GM12878 (cell line): ENCODE results near the gene MORC3. TPM values are rescaled to one million over a fixed set of nuclear protein-coding genes. Genes with fewer than 3 reads are reported as not detected.

Experiments
- ATAC-seq: fragments of 200-7000 bp; cut with Tn5 transposase; 3 replicates; pipeline ENCODE4 v1.9.1; 2020; ENCODE audit warnings: mild to moderate bottlenecking, moderate library complexity
- BruUV-seq: library from RNA; stranded (reverse); fragments of 400-500 nt; replicated peaks from 2 replicates; lab custom pipeline; 2021; lab: Mats Ljungman, UMichigan
- CTCF ChIA-PET: fragments of 300-600 bp; sonication (Branson Sonifier 250); formaldehyde crosslinking; extraction: SDS; loops from one replicate; lab custom pipeline; 2021; ENCODE audit warnings: inconsistent platforms; lab: Yijun Ruan, JAX
- POLR2A ChIA-PET: fragments of 350-600 bp; formaldehyde crosslinking; extraction: SDS; loops from one replicate; lab custom pipeline; 2021; ENCODE audit warnings: inconsistent platforms; lab: Charles Lee
- RAD21 ChIA-PET: fragments of 300-600 bp; sonication (Branson Sonifier 250); formaldehyde crosslinking; loops from one replicate; lab custom pipeline; 2023; ENCODE audit warnings: antibody characterized with exemption; ENCODE audit not compliant: unreplicated experiment; lab: Charles Lee
- SMC1A ChIA-PET: fragments of 300-600 bp; sonication (Branson Sonifier 250); formaldehyde crosslinking; loops from one replicate; lab custom pipeline; 2023; ENCODE audit not compliant: unreplicated experiment, uncharacterized antibody; lab: Charles Lee
- DNase-seq: peaks from one replicate; pipeline ENCODE4 v3.0.0-alpha.2; 2011; ENCODE audit warnings: low read depth, low spot score
- FAIRE-seq: peaks from 3 replicates; lab custom pipeline; 2011; peaks lifted over from hg19 to GRCh38; lab: Jason Lieb, UNC
- H2AFZ ChIP-seq: 2 replicates; pipeline ENCODE4 v1.6.0; 2011; ENCODE audit warnings: low read depth, low read length, control low read depth; ENCODE audit not compliant: control insufficient read depth
- H3K27ac ChIP-seq: 2 replicates; pipeline ENCODE4 v1.5.1; 2011; ENCODE audit warnings: control low read depth; ENCODE audit not compliant: control insufficient read depth, insufficient read depth
- H3K27me3 ChIP-seq, 2 experiments: replicated peaks in 1 of 2; 2 replicates each; pipeline versions ENCODE4 v1.6.0 to v1.6.1; 2011; ENCODE audit warnings: low read length in 1 of 2; ENCODE audit not compliant: control insufficient read depth in 2 of 2, insufficient read depth in 2 of 2
- H3K36me3 ChIP-seq, 2 experiments: 2 replicates each; pipeline ENCODE4 v1.5.1; 2011; ENCODE audit warnings: low read length in 1 of 2; ENCODE audit not compliant: control insufficient read depth in 2 of 2, insufficient read depth in 2 of 2
- H3K4me1 ChIP-seq: 2 replicates; pipeline ENCODE4 v1.6.1; 2011; ENCODE audit warnings: mild to moderate bottlenecking, low read length, moderate library complexity, mixed read lengths; ENCODE audit not compliant: control insufficient read depth, insufficient read depth
- H3K4me2 ChIP-seq: 2 replicates; pipeline ENCODE4 v1.6.0; 2011; ENCODE audit warnings: control low read depth; ENCODE audit not compliant: control insufficient read depth, insufficient read depth
- H3K4me3 ChIP-seq: fragments of 200-600 bp; sonication (generic); 2 replicates; pipeline ENCODE4 v1.5.1; 2016
- H3K79me2 ChIP-seq: 2 replicates; pipeline ENCODE4 v1.6.0; 2011; ENCODE audit warnings: low read length; ENCODE audit not compliant: control insufficient read depth, insufficient read depth
- H3K9ac ChIP-seq: 2 replicates; pipeline ENCODE4 v1.8.0; 2011; ENCODE audit warnings: low read length, control low read depth, mixed read lengths; ENCODE audit not compliant: control insufficient read depth, insufficient read depth
- H3K9me3 ChIP-seq: replicated peaks from 3 replicates; pipeline ENCODE4 v1.5.1; 2011; ENCODE audit warnings: mild to moderate bottlenecking, low read length; ENCODE audit not compliant: control insufficient read depth, insufficient read depth
- H4K20me1 ChIP-seq: 2 replicates; pipeline ENCODE4 v1.6.0; 2011; ENCODE audit not compliant: control insufficient read depth, insufficient read depth
- IKZF1 ChIP-seq: fragments of 450-650 bp; conservative IDR thresholded peaks from 2 replicates; pipeline ENCODE4 v1.6.1; 2017; ENCODE audit warnings: antibody characterized with exemption, mild to moderate bottlenecking
- IRF4 ChIP-seq: IDR thresholded peaks from 2 replicates; pipeline ENCODE4 v1.6.1; 2011; ENCODE audit warnings: low read depth, low read length
- NR2C2 ChIP-seq: IDR thresholded peaks from 2 replicates; pipeline ENCODE4 v1.6.1; 2011; ENCODE audit warnings: borderline replicate concordance, low read depth; ENCODE audit not compliant: control insufficient read depth, insufficient read length
- POU2F2 ChIP-seq: IDR thresholded peaks from 3 replicates; pipeline ENCODE4 v1.6.1; 2011; ENCODE audit warnings: low read depth, mild to moderate bottlenecking, low read length, borderline replicate concordance
- RAD21 ChIP-seq: IDR thresholded peaks from 2 replicates; pipeline ENCODE4 v1.6.1; 2011; ENCODE audit warnings: mild to moderate bottlenecking, low read depth, low read length, moderate library complexity; ENCODE audit not compliant: insufficient read depth
- SMARCA5 ChIP-seq: fragments of 450-650 bp; IDR thresholded peaks from 2 replicates; pipeline ENCODE4 v1.6.1; 2017; ENCODE audit warnings: mild to moderate bottlenecking
- SMC3 ChIP-seq: IDR thresholded peaks from 2 replicates; pipeline ENCODE4 v1.6.1; 2011; ENCODE audit warnings: low read length, improper control_type of control experiment, borderline replicate concordance
- ZNF24 ChIP-seq: fragments of 450-650 bp; IDR thresholded peaks from 2 replicates; pipeline ENCODE4 v1.6.1; 2017; ENCODE audit warnings: antibody characterized with exemption, mild to moderate bottlenecking
- WGBS: methylation state at CpG from one replicate; pipeline ENCODE4 v1.1.6; 2016; ENCODE audit warnings: low lambda C conversion rate; ENCODE audit not compliant: insufficient replicate concordance, insufficient coverage; ENCODE audit errors: missing lambda C conversion rate; 5-methylcytosine and 5-hydroxymethylcytosine counted together
- in situ Hi-C: fragments of 300-500 bp; cut with MboI; formaldehyde crosslinking; loops from 9 replicates; pipeline ENCODE4 v1.14.3; 2018; ENCODE audit warnings: mixed read lengths
- intact Hi-C: fragments of 100-400 bp; cut with micrococcal nuclease; formaldehyde crosslinking; loops from one replicate; pipeline ENCODE4 v1.14.2; 2022; ENCODE audit not compliant: unreplicated experiment
- polyA plus RNA-seq, 11 experiments: library from polyadenylated mRNA; depleted of rRNA in 4 of 11; unstranded in 6 of 11; stranded (reverse) in 5 of 11; fragments of >200 nt; fragmentation: Nextera tagmentation in 4 of 11; fragmentation: Illumina TruSeq in 1 of 11; extraction: Ambion mirVana in 4 of 11; extraction: Trizol in 1 of 11; gene quantifications; 1 replicate in 1 of 11; 2 replicates in 10 of 11; pipeline versions ENCODE4 v1.2.1 to v1.2.3, GENCODE V29; 2011 to 2016; ENCODE audit warnings: inconsistent platforms in 2 of 11, missing spikeins in 2 of 11, low read depth in 1 of 11
- total RNA-seq, 4 experiments: library from RNA; depleted of rRNA in 3 of 4; stranded (reverse); fragments of >200 nt in 3 of 4; fragmentation: Illumina TruSeq in 1 of 4; extraction: Trizol in 1 of 4; gene quantifications; 2 replicates each; pipeline versions ENCODE4 v1.2.1 to v1.2.3, GENCODE V29; 2013 to 2021
- TF ChIP-seq, protein P1 (sequence below), 3 experiments: IDR thresholded peaks in 2 of 3; conservative IDR thresholded peaks in 1 of 3; 2 replicates each; pipeline ENCODE4 v1.5.1; 2011; ENCODE audit warnings: low read depth in 3 of 3, low read length in 3 of 3, mild to moderate bottlenecking in 3 of 3, control low read depth in 2 of 3, moderate library complexity in 2 of 3, inconsistent platforms in 1 of 3, mixed read lengths in 1 of 3; ENCODE audit not compliant: control insufficient read depth in 2 of 3, insufficient read depth in 1 of 3; ENCODE audit errors: extremely low read depth in 1 of 3
- TF ChIP-seq, protein P2 (sequence below): fragments of 450-650 bp; IDR thresholded peaks from 2 replicates; pipeline ENCODE4 v1.6.1; 2017; ENCODE audit warnings: borderline replicate concordance

The MORC3 gene
- total and polyA plus RNA-seq, 10 of the 15 experiments (the other 5 are each of a cell fraction or from before 2014, with no cell fraction given), result 5.5 to 29.9 (median 16.3) TPM

DNA sequence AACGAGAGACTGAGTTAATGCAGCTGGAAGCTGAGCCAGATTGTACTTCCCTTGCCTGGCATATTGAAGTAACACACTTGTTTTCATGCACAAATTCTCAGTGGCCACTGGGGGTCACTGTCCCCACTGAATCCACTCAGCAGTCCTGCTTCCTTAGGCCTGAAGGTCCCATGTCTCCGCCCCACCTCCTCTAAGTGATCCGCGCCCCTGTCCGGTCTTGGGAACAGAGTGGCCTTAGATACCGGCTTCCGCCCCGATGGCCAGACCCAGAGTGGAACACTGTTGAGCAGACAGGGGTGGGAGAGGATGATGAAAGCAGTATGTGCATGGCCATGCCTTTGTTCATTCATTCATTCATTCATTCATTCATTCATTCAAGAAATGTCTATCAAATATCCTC is 100.0 kb downstream of the MORC3 start:
- intact Hi-C loops, result loop anchor here (1.0 to 10.0 kb wide), 7 partner anchors 52 to 507 kb away; no protein-coding TSS in a partner anchor
- ATAC-seq (peak; percentile 93), DNase-seq (no peak), FAIRE-seq (peak; percentile 44)
- BruUV-seq, result no TSS peak
- Histone ChIP-seq H3K27ac (no peak overlapping the region), H3K27me3 (no peaks in the 10 kb centered on the region), H3K4me2 (no peak overlapping the region), H3K9ac (no peak overlapping the region), H3K4me3 (no peak overlapping the region), H3K36me3 (peaks cover 2 to 11% of the 10 kb centered on the region in 2 experiments; a peak in 3 of 4 replicates), H2AFZ (peak overlapping the region; percentile 31; the same call in 1 of the 2 replicates), H4K20me1 (no peaks in the 10 kb centered on the region), H3K79me2 (no peaks in the 10 kb centered on the region), H3K4me1 (no peaks in the 10 kb centered on the region), H3K9me3 (no peaks in the 10 kb centered on the region)
- WGBS, result 57% methylated on average over 8 of the region's 8 CpGs
- POLR2A ChIA-PET, result no interaction called here
- SMC1A ChIA-PET, result interaction anchor here (0.6 to 1.3 kb wide), 5 partner anchors 82 to 512 kb away, joined by 3 to 7 read pairs (median 3); no protein-coding TSS in a partner anchor
- RAD21 ChIA-PET, result interaction anchor here (1.5 kb wide), 1 partner anchor 85 kb away, joined by 3 read pairs; no protein-coding TSS in a partner anchor
- CTCF ChIA-PET, result interaction anchor here (0.6 to 2.1 kb wide), 15 partner anchors 8 to 510 kb away, joined by 3 to 9 read pairs (median 4); no protein-coding TSS in a partner anchor
- in situ Hi-C loops, result loop anchor here (5.0 kb wide), 1 partner anchor 507 kb away; no protein-coding TSS in a partner anchor
- TF ChIP-seq, protein P1, sequence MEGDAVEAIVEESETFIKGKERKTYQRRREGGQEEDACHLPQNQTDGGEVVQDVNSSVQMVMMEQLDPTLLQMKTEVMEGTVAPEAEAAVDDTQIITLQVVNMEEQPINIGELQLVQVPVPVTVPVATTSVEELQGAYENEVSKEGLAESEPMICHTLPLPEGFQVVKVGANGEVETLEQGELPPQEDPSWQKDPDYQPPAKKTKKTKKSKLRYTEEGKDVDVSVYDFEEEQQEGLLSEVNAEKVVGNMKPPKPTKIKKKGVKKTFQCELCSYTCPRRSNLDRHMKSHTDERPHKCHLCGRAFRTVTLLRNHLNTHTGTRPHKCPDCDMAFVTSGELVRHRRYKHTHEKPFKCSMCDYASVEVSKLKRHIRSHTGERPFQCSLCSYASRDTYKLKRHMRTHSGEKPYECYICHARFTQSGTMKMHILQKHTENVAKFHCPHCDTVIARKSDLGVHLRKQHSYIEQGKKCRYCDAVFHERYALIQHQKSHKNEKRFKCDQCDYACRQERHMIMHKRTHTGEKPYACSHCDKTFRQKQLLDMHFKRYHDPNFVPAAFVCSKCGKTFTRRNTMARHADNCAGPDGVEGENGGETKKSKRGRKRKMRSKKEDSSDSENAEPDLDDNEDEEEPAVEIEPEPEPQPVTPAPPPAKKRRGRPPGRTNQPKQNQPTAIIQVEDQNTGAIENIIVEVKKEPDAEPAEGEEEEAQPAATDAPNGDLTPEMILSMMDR (IDR thresholded peaks at IDR 0.05 in 2 of 3, conservative IDR thresholded peaks at IDR 0.05 in 1 of 3; ENCODE audit: control insufficient read depth in 2 of 3, extremely low read depth in 1 of 3, insufficient read depth in 1 of 3, low read depth in 3 of 3, low read length in 3 of 3), result peak; percentile 76 to 90 (median 78)
- TF ChIP-seq IKZF1 (peak; percentile 36; the same call in 1 of the 2 replicates), POU2F2 (peak; percentile 65; the same call in 2 of the 3 replicates), SMARCA5 (0 out of 2 replicates have a peak, but pooled peaks have one; percentile 30), SMC3 (peak; percentile 74), ZNF24 (peak; percentile 99), NR2C2 (no peak), RAD21 (peak; percentile 78), IRF4 (0 out of 2 replicates have a peak, but pooled peaks have one; percentile 40)
- TF ChIP-seq, protein P2, sequence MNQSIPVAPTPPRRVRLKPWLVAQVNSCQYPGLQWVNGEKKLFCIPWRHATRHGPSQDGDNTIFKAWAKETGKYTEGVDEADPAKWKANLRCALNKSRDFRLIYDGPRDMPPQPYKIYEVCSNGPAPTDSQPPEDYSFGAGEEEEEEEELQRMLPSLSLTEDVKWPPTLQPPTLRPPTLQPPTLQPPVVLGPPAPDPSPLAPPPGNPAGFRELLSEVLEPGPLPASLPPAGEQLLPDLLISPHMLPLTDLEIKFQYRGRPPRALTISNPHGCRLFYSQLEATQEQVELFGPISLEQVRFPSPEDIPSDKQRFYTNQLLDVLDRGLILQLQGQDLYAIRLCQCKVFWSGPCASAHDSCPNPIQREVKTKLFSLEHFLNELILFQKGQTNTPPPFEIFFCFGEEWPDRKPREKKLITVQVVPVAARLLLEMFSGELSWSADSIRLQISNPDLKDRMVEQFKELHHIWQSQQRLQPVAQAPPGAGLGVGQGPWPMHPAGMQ, result no peak
